PC-9 (cell line): Measurements from ENCODE around the gene PHOSPHO2. TPM values are rescaled to one million over a fixed set of nuclear protein-coding genes. Genes with fewer than 3 reads are reported as not detected.

ENCODE experiments used
- BruUV-seq: library from RNA; stranded (reverse); fragments of 400-500 nt; replicated peaks from 2 replicates; lab custom pipeline; 2021; lab: Mats Ljungman, UMichigan
- CTCF ChIA-PET: fragments of 300-600 bp; sonication (Branson Sonifier 250); formaldehyde crosslinking; loops from one replicate; lab custom pipeline; 2022; ENCODE audit warnings: antibody characterized with exemption; lab: Charles Lee
- POLR2A ChIA-PET: fragments of 300-600 bp; sonication (Branson Sonifier 250); formaldehyde crosslinking; loops from one replicate; lab custom pipeline; 2022; ENCODE audit warnings: antibody characterized with exemption; ENCODE audit not compliant: unreplicated experiment; lab: Charles Lee
- DNase-seq, 2 experiments: peaks; one replicate each; pipeline versions ENCODE4 v3.0.0 to v3.0.0-alpha.2; 2015 to 2022; ENCODE audit warnings: mixed read lengths in 1 of 2
- H2AFZ ChIP-seq: fragments of 200-600 bp; sonication (generic); 2 replicates; pipeline ENCODE4 v1.8.1; 2017; ENCODE audit warnings: antibody characterized with exemption
- H3F3A ChIP-seq: fragments of 200-600 bp; sonication (generic); 2 replicates; pipeline ENCODE4 v1.8.1; 2017; ENCODE audit warnings: antibody characterized with exemption, mild to moderate bottlenecking, low read depth; ENCODE audit not compliant: insufficient read depth
- H3K27ac ChIP-seq: fragments of 200-600 bp; sonication (generic); 2 replicates; pipeline ENCODE4 v1.6.1; 2016; ENCODE audit warnings: mixed run types
- H3K27me3 ChIP-seq: fragments of 200-600 bp; sonication (generic); 2 replicates; pipeline ENCODE4 v1.6.1; 2016; ENCODE audit warnings: low read depth, mixed run types; ENCODE audit not compliant: insufficient read depth
- H3K36me3 ChIP-seq: fragments of 200-600 bp; sonication (generic); 2 replicates; pipeline ENCODE4 v1.6.1; 2016; ENCODE audit warnings: low read depth, mixed run types
- H3K4me1 ChIP-seq: fragments of 200-600 bp; sonication (generic); replicated peaks from 2 replicates; pipeline ENCODE4 v1.6.1; 2016; ENCODE audit warnings: mixed run types; ENCODE audit not compliant: insufficient read depth
- H3K4me2 ChIP-seq: fragments of 200-600 bp; sonication (generic); 2 replicates; pipeline ENCODE4 v1.6.1; 2017; ENCODE audit warnings: mixed run types
- H3K4me3 ChIP-seq: fragments of 200-600 bp; sonication (generic); 2 replicates; pipeline ENCODE4 v1.6.1; 2016; ENCODE audit warnings: mixed run types
- H3K79me2 ChIP-seq: fragments of 200-600 bp; sonication (generic); 2 replicates; pipeline ENCODE4 v1.6.1; 2017; ENCODE audit warnings: low read depth, mixed run types
- H3K9me2 ChIP-seq: fragments of 200-600 bp; sonication (generic); 2 replicates; pipeline ENCODE4 v1.8.1; 2017; ENCODE audit warnings: mild to moderate bottlenecking; ENCODE audit not compliant: insufficient read depth
- H3K9me3 ChIP-seq: fragments of 200-600 bp; sonication (generic); 2 replicates; pipeline ENCODE4 v1.8.1; 2016; ENCODE audit warnings: low read depth; ENCODE audit not compliant: insufficient read depth
- H4K20me1 ChIP-seq: fragments of 200-600 bp; sonication (generic); 2 replicates; pipeline ENCODE4 v1.8.1; 2017; ENCODE audit not compliant: insufficient read depth
- EZH2 ChIP-seq: fragments of 200-600 bp; sonication (generic); IDR thresholded peaks from 2 replicates; pipeline ENCODE4 v1.8.0; 2017; ENCODE audit warnings: antibody characterized with exemption, low read depth
- intact Hi-C: fragments of 100-400 bp; cut with micrococcal nuclease; formaldehyde crosslinking; loops from one replicate; pipeline ENCODE4 v1.10.0; 2022; ENCODE audit not compliant: unreplicated experiment
- total RNA-seq: library from RNA; stranded (reverse); gene quantifications from 2 replicates; pipeline ENCODE4 v1.2.3, GENCODE V29; 2021
- TF ChIP-seq, protein P1 (sequence below): fragments of 200-600 bp; sonication (generic); conservative IDR thresholded peaks from 2 replicates; pipeline ENCODE4 v1.6.1; 2017; ENCODE audit warnings: mixed run types, antibody characterized with exemption, mild to moderate bottlenecking, moderate library complexity

PHOSPHO2 gene
- total RNA-seq, 1 experiment from 2014 or later = 5.9 TPM

DNA sequence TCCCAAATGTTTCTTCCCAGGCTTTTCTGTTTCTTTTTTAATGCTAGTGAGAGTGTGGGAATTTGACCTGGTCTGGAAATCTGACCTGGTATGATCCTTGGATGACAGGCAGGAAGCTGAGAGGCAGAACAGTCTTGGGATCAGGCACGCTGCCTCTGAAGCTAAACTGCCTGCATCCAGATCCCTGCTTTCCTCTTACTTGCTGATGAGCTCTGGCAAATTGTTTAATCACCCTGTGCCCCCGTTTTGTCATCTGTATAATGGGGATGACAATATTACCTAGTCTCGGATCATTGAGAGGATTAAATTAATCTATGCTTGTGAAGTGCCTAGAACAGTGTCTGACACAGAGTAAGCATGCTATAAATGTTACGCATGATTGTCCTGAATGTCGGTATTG, 42.6 kb downstream of the PHOSPHO2 start:
- Histone ChIP-seq H3F3A (peaks cover 6% of the 10 kb centered on the region; the same call in 1 of the 2 replicates), H3K4me1 (peaks cover 8% of the 10 kb centered on the region; the same call in 1 of the 2 replicates), H3K4me3 (no peak overlapping the region), H3K36me3 (no peaks in the 10 kb centered on the region), H3K79me2 (no peaks in the 10 kb centered on the region), H3K27ac (no peak overlapping the region), H3K9me3 (no peaks in the 10 kb centered on the region), H4K20me1 (no peaks in the 10 kb centered on the region), H2AFZ (no peak overlapping the region), H3K4me2 (no peak overlapping the region), H3K9me2 (no peaks in the 10 kb centered on the region), H3K27me3 (no peaks in the 10 kb centered on the region)
- no TSS peak for BruUV-seq
- DNase-seq = no peak
- POLR2A ChIA-PET = no interaction called here
- TF ChIP-seq, protein P1, sequence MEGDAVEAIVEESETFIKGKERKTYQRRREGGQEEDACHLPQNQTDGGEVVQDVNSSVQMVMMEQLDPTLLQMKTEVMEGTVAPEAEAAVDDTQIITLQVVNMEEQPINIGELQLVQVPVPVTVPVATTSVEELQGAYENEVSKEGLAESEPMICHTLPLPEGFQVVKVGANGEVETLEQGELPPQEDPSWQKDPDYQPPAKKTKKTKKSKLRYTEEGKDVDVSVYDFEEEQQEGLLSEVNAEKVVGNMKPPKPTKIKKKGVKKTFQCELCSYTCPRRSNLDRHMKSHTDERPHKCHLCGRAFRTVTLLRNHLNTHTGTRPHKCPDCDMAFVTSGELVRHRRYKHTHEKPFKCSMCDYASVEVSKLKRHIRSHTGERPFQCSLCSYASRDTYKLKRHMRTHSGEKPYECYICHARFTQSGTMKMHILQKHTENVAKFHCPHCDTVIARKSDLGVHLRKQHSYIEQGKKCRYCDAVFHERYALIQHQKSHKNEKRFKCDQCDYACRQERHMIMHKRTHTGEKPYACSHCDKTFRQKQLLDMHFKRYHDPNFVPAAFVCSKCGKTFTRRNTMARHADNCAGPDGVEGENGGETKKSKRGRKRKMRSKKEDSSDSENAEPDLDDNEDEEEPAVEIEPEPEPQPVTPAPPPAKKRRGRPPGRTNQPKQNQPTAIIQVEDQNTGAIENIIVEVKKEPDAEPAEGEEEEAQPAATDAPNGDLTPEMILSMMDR = no peak
- TF ChIP-seq EZH2 = no peak
- intact Hi-C loops = no loop called here
- CTCF ChIA-PET = no interaction called here

DNA sequence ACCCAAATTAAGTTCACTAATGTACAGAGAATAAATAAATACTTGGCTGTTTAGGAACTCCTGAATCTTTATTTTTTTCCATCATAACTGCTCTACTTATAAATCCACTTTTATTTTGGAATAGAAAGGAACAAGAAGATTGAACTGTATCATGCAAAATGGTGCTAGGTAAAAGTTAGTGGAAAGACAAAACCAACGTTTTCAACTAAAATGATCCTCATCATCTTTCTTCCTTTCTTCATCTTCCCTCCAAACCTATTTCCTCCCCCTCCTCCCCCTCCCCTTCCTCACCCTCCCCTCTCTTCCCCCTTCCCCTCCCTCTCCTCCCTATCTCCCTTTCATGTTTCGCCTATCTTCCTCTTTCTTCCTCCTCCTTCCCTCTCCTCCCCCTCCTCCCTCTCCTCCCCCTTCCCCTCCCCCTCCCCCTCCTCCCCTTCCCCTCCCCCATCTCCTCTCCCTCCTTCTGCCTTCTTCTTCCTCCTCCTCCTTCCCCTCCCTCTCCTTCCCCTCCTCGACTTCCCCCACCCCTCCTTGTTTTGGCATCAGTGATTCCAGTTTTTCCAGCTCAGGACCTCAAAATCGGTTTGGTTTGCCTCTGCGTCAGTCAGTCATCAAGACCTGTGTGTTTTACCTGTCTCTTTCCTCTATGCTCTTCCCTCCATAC, 44.4 kb downstream of the PHOSPHO2 start:
- no peaks in the 10 kb centered on the region for H3K27me3 ChIP-seq
- no peaks in the 10 kb centered on the region for H3K79me2 ChIP-seq
- BruUV-seq = no TSS peak
- CTCF ChIA-PET = no interaction called here
- H3K4me1 ChIP-seq = peaks cover 8% of the 10 kb centered on the region; the same call in 1 of the 2 replicates
- no peaks in the 10 kb centered on the region for H3K9me2 ChIP-seq
- no peak overlapping the region for H3K4me2 ChIP-seq
- H3F3A ChIP-seq = no peaks in the 10 kb centered on the region
- DNase-seq = no peak
- H3K27ac ChIP-seq = no peak overlapping the region
- H4K20me1 ChIP-seq = no peaks in the 10 kb centered on the region
- H3K36me3 ChIP-seq = no peaks in the 10 kb centered on the region
- H3K9me3 ChIP-seq = no peaks in the 10 kb centered on the region
- POLR2A ChIA-PET = no interaction called here
- intact Hi-C loops = no loop called here
- TF ChIP-seq, protein P1 = no peak
- TF ChIP-seq EZH2 = no peak
- H2AFZ ChIP-seq = no peak overlapping the region
- no peak overlapping the region for H3K4me3 ChIP-seq

DNA sequence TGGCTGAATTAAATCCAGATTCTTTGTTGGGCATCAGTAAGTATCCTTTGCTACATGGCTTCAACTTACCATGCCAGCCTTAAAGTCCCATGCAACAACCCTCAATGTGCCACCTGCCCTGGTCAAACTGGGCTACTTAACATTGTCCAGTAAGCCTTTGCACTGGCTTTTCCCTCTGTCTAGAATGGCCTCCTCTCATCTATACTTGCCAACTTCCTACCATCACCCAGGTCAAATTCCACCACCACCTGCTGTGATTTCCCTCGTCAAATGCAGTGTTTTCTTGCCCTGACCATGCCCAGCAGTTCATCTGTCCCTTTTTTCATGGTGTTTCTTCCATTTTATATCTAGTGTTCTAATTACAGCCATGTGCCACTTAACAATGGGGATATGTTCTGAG, 45.1 kb downstream of the PHOSPHO2 start:
- H3F3A ChIP-seq = no peaks in the 10 kb centered on the region
- intact Hi-C loops = no loop called here
- H3K9me3 ChIP-seq = no peaks in the 10 kb centered on the region
- H3K79me2 ChIP-seq = no peaks in the 10 kb centered on the region
- BruUV-seq = no TSS peak
- no peak overlapping the region for H3K27ac ChIP-seq
- no peaks in the 10 kb centered on the region for H4K20me1 ChIP-seq
- DNase-seq = no peak
- H3K27me3 ChIP-seq = no peaks in the 10 kb centered on the region
- H3K9me2 ChIP-seq = no peaks in the 10 kb centered on the region
- H3K4me3 ChIP-seq = no peak overlapping the region
- H3K4me2 ChIP-seq = no peak overlapping the region
- TF ChIP-seq EZH2 = no peak
- TF ChIP-seq, protein P1 = no peak
- ChIA-PET CTCF (no interaction called here), POLR2A (no interaction called here)
- no peaks in the 10 kb centered on the region for H3K36me3 ChIP-seq
- no peak overlapping the region for H2AFZ ChIP-seq
- peaks cover 8% of the 10 kb centered on the region; the same call in 1 of the 2 replicates for H3K4me1 ChIP-seq
